Inflammatory macrophage (primary cell): ENCODE measurements around the gene SMURF2.

Experiments used
- DNase-seq, 2 donors: peaks; one replicate each; pipeline ENCODE4 v3.0.0-alpha.2; 2020 to 2022

Gene SMURF2

DNA sequence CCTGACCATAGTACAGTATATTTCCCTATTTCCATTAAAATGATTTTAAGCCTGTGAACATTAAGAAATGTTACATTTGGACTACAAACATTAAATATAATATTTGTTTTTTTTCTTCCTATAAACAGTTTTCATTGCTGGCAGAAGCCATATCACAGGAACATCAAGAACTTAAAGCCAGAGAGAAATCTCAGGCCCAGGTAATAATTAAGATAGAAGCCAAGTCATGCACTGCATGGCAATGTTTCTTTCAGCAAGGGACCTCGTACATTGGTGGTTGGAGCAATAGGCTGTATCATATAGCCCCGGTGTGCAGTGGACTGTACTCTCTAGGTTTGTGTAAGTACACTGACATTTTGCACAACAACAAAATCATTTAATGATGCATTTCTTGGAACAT, 125.2 kb downstream of the SMURF2 start:
- DNase-seq, result no peak

DNA sequence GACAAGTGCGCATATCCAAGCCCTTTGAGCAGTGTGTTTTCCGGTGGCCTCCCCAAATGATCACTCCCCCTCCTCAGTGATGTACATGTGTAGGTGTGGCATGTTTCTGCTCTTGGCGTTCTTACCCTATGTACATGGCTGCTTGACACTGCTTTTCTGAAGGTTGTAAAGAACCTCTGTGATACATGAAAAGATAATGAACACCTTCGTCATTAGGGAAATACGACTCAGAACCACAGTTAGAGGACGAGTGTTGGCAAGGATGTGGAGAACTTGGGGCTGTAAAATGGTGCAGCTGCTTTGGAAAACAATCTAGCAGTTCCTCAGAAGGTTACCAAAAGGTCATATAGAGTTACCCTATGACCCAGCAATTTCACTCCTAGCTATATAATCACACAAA, 126.8 kb downstream of the SMURF2 start:
- DNase-seq, result no peak

DNA sequence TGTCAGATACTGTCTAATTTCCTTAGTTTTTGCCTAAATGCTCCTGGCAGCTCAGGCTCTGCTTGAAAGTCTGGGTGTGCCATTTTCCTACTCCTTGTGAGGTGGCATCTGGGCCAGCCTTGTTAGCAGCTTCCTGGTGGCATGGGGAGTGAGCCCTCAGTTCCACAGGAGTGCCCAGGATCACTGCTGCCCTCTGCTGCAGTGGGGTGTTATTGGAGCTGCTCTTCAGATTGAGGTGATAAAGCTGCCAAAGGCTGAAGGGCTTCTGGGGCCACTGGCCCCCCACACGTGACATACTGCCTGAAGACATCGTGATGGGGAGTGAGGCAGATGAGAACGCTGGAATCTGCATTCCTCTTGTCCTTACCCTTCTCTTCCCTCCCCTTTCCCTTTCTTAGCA, 127.9 kb downstream of the SMURF2 start:
- peak in 1 of 2 donors; percentile 8 for DNase-seq

DNA sequence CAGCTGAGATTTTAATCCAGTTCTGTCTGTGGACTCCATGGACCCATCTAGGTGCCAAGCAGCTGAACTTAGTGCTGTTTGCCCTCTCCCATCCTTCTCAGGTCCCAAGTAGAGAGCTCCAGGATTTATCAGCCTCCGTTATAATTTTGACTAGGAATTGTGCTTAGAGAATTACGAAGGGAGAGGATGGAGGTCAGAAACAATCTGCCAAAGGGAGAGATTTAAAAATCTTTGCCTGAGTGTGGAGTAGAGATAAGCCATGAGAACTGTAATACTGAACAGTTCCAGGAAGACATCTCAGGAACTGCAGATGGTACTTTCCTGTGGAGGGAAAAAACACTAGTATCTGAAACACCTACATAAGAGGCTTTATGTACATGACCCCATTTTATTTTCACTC, 128.3 kb downstream of the SMURF2 start:
- no peak for DNase-seq

DNA sequence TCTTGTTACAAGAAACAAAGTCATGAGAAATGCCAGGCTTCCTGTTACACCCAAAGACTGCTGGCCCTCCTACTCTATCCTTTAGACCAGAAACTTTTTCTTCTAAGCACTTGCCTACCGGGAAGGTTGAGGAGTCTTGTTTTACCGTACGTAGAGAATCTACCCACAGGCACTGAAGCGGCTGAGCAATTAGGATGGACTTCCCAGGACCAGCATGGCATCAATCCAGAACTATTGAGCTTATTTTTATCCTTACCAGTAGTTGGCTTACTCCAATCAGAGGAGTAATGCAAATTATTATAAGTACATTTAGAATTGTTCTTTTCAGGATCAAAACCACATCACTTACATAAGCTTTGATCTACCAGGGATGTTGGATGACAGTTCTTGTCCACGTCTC, 129.7 kb downstream of the SMURF2 start:
- no peak for DNase-seq

DNA sequence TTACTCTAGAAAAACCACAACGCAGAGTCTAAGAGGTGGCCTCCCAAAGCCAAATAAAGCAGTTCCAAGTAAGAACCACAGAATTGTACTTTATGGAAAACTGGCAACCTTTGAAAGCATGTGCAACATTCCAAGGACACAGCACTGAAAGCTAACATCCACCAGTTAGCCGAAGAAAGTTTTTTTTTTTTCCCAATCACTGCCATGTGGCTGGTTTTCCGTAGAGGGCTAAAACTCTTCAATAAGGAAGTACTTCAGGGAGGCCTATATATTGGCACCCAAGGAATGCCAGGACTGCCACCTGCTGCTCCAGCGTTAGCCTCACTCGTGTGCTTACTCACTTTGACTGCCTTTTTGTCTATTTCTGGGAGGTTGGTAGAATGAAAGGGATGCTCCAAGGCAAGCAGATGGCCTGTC, 130.1 kb downstream of the SMURF2 start:
- no peak for DNase-seq

DNA sequence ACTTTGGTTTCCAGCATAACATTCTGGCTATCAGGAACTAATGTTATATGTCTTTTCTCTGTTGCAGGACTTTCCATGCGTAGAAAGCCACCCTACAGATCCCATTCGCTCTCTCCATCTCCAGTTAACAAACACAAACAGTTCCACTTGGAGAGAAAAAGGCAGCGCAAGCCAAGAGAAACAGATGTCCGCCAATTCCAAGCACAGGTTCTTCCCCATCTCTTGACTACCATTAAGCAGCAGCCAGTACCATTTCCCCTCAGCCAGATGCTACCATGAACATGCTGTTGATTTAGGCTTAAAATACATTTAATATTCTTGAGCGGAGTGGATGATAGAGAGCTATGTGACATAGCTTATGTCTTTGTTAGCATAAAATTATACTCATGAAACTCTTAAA, 132.9 kb downstream of the SMURF2 start:
- DNase-seq, result no peak

DNA sequence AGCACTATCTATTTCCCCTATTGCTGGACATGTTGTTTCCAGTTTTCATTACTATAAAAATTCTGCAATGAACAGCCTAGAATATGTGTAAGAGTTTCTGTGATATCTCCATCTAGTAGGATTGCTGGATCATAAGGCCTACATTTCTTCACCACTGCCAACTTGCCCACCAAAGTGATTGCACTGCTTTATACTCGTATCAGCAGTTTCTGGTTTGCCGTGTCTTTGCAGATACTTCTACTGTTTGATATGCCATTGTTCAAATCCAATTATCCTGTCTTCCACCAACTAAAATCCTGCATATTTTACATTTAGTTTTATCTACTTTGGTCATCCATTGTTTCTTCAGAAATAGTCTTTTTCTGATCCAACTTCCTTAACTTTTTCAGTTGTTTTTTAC, 134.2 kb downstream of the SMURF2 start:
- DNase-seq, result no peak

DNA sequence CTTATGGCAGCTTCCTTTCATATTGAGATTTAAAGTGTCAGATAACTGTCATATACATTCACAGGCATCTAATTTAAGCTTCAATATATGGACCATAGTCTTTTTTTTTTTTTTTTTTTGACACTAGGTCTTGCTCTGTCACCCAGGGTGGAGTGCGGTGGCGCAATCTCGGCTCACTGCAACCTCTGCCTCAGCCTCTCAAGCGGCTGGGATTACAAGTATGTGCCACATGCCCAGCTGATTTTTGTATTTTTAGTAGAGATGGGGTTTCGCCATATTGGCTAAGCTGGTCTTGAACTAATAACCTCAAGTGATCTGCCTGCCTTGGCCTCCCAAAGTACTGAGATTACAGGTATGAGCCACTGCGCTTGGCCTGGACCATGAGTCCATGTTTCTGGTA, 141.7 kb downstream of the SMURF2 start:
- DNase-seq, result no peak

DNA sequence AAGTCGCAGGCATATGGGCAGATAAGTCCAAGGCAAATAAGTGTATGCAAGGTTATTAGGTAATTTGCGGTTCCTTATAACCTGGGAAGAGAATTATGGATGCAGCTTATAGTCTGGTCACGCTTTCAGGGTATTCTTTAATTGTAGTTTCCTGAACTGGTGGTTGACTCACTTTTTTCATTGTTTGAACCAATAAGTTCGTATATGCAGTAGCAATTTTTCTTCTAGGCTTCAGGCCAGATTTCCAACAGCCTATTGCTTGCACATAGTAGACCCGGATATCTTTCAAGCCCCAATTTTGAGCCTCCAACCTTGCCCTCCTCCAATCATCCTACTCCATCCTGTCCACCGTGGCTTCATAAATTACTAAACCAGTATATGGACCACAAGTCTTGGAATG, 142.5 kb downstream of the SMURF2 start:
- DNase-seq, result no peak

DNA sequence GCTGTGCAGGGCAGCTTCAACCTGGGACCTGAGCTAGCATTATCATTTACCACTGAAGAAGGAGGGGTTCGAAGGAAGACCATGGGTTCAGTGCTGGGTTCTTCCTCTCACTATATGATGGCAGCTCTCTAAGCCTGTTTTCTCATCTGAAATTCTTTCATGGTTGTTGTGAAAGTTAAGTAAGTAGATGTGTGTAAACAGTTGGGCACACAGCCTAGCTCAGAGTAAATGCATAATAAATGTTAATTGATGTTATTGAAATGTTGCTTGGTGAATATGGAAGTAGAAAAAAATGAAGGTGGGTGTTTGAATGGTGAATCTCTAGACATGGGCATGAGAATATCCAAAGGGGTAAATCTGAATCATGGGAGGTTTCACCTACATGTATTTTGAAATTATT, 146.3 kb downstream of the SMURF2 start:
- DNase-seq, result no peak

DNA sequence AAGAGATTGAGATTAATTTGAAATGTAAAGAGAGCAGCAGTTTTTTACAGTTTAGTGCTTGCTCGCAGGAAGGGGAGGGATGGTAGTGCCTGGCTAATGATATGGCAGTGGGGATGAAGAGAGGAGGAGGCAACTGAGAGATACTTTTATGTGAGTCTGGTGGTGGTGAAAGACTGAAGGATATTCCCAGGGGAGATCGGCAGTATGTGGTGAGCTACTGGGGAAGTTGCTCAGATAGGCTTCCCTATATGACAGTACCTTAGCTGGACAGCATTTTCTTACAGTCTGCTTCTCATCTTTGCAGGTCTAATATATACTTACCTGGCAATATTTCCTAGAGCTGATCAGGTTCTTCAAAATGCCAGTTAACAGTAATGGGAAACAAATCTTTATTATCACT, 146.7 kb downstream of the SMURF2 start:
- DNase-seq, result no peak

DNA sequence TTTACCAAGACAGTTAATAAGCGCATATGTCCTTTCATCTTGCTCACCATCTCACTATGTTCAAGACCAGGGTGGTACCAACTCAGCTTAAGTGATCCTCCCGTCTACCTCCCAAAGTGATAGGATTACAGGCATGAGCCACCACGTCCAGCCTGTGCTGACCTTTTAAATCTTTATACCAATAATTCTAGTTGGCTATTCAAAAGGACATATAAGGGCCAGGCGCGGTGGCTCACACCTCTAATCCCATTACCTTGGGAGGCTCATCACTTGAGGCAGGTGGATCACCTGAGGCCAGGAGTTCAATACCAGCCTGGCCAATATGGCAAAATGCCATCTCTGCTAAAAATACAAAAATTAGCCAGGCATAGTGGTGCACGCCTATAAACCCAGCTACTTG, 152.9 kb downstream of the SMURF2 start:
- no peak for DNase-seq

DNA sequence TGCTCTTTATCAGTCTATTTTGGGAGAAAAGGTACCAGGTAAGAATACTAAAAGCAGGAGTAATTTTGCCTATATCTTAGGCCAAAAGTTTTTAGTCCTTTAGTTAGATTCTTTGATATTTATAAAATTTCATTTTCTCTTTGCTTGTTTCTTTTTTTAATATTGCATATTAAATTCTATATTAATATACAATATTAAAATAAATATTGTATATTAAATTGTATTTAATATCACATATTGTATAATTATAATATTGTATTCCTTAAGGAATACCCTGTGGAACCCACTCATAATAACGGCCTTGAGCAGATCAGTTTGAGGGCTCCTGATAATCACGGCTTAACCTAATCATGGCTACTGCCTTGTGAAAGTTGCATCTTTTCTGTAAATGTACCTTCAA, 153.4 kb downstream of the SMURF2 start:
- no peak for DNase-seq

DNA sequence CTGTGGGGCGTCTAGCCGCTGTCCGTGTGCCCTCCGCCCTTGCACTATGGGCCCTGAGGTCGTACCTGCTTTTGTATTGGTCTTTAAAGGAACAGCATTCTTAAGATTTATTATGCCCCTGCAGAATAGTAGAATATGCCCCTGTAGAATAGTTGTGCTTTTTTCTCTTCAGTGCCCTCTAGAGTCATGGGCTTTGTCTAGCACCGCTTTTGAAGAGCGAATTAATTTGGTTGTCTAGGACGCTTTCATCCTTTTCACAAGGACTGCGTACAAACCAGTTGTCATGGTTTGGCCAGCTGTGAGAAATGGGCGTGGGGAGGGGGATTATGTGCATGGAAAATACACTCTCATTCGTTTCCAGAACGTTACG, 154.7 kb downstream of the SMURF2 start:
- DNase-seq, result peak; percentile 41 to 48

DNA sequence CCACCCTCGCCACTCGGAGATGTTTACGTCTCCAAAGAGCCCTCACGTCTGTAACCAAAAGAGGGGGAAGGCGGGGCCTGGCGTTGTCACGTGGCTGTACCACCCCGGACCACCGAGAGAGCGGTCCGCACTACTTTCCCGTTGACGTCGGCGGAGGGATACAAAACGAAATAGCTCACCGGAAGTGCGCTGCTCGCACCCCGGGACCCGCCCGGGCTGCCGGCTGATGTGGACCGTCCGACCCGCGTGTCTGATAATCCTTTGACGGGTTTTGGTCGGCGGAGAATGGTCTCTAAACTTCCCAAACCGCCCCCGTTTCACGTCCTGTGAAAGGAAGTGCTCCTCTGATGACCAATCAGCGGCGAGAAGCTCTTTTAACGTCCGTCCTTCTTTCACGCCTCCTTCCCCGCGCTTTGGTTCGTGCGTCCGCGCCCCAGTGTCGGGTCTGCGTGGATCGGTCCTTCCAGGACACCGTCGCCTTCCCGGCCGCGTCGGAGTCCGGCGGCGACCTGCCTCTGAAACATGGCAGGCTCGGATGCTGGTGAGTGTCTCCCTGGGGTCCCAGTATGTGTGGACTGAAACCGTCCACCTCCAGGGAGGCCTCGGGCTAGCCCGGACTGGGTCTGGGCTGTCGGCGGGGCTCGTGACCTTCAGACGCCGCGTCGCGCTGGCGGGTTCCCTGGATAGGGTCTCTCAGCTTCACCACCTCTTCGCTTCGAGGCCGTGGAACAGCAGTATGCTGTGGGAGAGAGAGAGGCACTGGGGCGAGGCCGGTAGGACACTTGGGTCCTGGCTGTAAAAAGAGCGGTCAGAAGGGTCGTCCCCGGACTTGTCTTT, 155.3 kb downstream of the SMURF2 start, which contains the start of gene CEP95:
Gene CEP95 (plus strand): TSS at position 402 of the 837 bp plus-strand sequence. CDS start 121 bp downstream, at position 523.
- DNase-seq, result peak; percentile 97 to 98

DNA sequence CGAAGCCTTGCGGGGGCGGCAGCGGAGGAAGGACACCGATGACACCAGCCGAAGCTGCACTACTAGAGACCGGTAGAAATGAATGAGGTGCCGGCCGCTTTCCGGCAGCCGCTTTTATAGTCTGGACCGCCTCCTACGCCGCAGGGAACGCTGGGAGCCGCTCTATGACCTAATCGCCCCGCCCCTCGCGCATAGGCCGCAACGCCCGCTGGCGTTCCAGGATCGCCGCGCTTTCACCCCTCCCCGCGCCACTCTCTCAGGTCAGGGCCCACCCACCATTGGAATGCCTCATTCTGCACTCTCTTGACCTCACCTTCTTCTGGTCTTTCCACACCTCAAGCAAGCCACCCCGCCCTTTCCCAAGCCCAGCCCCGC, 155.9 kb downstream of the SMURF2 start, which contains the start of gene DDX5:
Gene DDX5 (minus strand): TSS at position 89 of the 375 bp plus-strand sequence. CDS start 170 bp downstream, outside the sequence.
- DNase-seq, result peak; percentile 98 to 99

DNA sequence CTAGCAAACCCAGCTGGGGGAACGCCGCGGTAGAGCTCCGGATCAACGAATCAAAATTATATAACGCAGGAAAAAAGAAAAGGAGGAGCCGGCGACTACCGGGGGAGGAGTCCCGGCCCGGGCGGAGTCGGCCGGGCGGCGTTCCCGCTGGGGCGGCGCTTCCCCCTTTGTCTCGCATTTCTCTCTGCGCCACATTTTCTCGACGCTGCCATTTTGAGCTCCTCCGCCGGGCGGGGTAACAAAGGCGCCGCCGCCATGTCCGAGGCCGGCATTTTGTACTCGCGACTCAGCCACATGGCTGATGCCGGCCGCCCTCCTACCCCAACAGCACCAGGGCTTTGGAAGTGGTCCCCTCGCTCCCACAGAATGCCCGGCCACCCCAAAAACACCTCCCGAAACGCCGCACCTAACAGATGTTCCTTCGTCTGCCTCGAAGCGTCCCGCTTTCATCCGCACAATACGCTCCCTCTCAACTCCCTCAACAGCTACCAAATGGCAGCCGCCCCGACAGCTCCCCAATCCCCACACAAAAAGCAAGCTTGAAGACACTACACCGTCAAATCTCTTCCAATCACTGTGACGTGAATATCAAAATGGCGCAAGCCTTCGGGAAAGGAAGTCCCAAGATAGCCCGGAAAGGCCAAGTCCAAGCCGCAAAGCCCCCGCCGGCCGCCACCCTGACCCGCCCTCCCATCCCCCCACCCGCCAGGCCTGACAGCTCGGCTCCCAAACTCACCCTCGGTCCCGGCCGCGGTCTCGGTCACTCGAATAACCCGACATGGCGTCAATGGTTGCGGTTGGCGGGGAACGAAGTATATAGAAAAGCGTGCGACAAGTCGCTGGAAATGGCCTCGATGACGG, 156.5 kb downstream of the SMURF2 start:
- DNase-seq, result peak; percentile 93

DNA sequence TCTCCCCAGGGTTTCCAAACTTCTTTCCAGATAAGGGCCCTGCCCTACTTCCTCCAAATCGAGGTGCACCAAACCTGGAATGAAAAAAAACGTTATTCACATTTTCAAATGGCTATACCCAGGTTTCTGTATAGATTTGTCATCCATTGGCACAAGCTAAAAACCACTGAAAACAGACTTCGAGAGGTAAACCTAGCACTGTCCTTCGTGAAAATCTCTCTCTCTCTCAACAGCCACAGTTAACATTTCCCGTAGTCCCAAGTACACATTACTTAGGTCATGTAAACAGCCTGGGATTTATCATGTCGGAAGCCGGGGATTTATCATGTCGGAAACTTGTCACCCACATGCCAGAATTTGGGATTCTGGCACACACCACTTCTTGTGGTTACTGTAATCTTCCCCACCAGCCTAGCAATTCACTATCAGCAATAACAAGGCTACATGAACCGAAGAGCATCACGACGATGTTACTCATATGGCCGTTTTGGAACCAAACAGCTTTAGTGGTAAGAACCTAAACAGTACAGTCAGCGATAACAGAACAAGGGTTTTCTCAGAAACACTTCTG, 157.3 kb downstream of the SMURF2 start:
- DNase-seq, result no peak

DNA sequence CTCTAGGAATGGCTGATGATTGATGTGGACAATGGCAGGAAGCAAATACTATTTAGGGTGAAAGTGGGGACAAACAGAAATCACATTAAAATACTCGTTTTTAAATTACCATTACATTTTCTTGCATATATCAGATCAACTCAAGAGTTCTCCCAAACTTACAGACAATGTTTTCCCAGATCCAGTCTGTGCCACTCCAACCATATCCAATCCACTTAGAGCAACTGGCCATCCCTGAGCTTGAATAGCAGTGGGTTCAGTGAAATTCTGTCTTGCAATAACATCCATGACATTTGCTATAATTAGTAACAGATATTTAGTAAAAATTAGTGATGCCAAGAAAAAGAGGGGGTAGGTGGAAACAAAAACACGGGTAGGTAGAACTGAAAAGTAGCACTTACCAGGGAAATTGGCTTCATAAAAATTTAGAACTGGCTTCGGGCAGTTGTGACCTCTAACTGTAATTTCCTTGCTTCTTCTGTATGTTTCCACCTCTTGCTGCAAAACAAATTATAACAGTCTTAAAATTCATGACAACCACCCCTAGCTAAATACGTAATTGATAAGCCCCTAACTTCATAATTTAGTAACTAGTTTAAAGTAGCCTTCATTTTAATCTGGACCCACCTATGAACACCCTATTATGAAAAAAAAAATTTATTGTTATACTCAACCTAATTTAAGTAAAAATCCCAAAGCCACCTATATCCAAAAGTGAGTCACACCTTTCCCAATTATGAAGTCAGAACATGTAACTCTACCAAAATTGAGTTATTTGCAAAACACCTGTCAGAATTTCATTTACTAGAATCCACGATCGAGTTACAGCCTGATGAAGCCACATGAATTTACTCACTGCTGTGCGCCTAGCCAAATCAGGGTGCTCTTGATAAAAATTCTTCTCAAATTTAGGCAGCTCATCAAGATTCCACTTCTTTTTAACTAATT, 158.0 kb downstream of the SMURF2 start:
- no peak for DNase-seq

DNA sequence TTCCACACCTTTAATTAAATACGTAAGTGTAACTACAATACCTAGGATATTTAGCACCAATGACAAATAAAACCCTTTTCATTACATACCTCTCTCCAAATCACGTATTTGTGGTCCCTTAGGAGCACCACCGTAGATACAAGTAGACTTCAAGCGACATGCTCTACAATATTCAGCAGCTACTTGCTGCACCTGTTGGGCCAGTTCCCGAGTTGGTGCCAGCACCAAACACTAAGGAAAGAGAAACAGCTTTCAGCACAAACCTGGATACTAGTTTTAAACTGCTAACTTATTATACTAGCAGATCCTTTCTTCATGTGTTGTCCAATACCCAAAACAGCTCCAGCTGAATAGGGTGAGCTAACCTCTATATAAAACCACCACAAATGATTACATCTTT, 158.8 kb downstream of the SMURF2 start:
- DNase-seq, result no peak

DNA sequence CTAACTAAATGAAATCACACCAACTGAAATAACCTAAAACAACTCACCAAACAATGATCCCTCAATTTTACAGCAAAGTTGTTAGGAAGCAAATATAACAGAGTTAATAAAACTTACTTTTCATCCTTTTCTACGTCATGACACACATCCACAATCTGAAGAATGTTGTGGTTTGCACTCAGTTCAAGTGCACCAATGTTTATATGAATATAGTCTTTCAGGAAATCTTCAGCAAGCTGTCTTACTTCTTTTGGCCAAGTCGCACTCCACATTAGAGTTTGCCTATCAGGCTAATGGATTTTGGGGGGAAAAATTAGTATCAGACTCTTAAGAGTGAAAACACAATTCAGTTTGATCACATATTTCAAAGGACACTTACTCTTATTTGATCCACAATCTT, 159.3 kb downstream of the SMURF2 start:
- no peak for DNase-seq
